ENCODE data around the gene HACL1.
A peak's percentile ranks its signal among the peaks of the same experiment; 100 is the strongest.
"Not testable (repeated sequence)": the region's sequence is repeated elsewhere in the genome, so short reads cannot be mapped to it uniquely, and the experiment has no call there.

HACL1 gene

DNA sequence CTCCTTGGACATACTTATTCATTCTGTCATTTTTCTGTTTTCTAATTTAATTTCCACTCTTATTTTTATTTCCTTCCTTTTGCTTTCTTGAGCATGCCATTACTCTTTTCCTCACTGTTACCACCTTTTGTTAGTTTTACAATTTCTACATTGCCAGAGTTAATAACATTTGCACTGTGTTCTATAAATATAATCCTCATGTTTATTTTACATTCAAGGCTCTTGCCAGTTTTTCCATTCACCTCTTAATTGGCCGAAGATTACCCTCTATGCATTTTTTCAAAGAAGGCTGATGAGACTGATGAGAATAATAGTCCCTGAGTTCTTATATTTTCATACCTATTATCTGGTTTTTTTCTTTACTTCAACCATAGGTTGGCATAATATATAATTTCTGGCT lies 10.6 kb upstream of the HACL1 start:
- TF ChIP-seq, protein P1, sequence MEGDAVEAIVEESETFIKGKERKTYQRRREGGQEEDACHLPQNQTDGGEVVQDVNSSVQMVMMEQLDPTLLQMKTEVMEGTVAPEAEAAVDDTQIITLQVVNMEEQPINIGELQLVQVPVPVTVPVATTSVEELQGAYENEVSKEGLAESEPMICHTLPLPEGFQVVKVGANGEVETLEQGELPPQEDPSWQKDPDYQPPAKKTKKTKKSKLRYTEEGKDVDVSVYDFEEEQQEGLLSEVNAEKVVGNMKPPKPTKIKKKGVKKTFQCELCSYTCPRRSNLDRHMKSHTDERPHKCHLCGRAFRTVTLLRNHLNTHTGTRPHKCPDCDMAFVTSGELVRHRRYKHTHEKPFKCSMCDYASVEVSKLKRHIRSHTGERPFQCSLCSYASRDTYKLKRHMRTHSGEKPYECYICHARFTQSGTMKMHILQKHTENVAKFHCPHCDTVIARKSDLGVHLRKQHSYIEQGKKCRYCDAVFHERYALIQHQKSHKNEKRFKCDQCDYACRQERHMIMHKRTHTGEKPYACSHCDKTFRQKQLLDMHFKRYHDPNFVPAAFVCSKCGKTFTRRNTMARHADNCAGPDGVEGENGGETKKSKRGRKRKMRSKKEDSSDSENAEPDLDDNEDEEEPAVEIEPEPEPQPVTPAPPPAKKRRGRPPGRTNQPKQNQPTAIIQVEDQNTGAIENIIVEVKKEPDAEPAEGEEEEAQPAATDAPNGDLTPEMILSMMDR (IDR thresholded peaks at IDR 0.05; ENCODE audit: low read depth, low read length), result no peak
- no peak overlapping the region for H3K4me3 ChIP-seq (ENCODE audit: low read depth, low read length)
- in situ Hi-C loops (cut with HindIII; ENCODE audit: low sequenced_read_pairs), result no loop called here

DNA sequence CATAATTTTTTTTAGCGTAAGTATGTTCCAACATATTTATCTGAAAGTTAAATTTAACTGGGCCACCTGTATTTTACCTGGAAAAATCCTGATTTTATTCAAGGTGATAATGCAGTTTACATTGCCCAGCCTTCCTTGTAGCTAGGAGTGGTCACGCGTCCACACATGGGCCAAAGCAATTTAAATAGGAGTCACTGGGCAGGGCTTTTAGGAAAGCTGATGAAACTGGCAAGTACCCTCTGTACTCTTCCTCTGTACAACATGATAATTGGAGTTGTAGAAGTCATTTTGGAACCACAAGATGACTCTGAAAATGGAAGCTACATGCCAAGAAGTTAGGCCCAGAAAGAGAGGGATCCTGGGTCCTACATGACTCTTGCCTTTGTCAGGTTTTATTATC lies 9.6 kb upstream of the HACL1 start:
- DNase-seq (ENCODE audit: low read depth, low spot score), result no peak
- in situ Hi-C loops (cut with HindIII; ENCODE audit: low sequenced_read_pairs), result no loop called here
- TF ChIP-seq, protein P1 (IDR thresholded peaks at IDR 0.05; ENCODE audit: low read depth, low read length), result no peak
- no peak overlapping the region for H3K4me3 ChIP-seq (ENCODE audit: low read depth, low read length)

More for the DNA sequence above, 10.6 kb upstream of the HACL1 start:
- DNase-seq (ENCODE audit: low read depth, low spot score), result no peak

DNA sequence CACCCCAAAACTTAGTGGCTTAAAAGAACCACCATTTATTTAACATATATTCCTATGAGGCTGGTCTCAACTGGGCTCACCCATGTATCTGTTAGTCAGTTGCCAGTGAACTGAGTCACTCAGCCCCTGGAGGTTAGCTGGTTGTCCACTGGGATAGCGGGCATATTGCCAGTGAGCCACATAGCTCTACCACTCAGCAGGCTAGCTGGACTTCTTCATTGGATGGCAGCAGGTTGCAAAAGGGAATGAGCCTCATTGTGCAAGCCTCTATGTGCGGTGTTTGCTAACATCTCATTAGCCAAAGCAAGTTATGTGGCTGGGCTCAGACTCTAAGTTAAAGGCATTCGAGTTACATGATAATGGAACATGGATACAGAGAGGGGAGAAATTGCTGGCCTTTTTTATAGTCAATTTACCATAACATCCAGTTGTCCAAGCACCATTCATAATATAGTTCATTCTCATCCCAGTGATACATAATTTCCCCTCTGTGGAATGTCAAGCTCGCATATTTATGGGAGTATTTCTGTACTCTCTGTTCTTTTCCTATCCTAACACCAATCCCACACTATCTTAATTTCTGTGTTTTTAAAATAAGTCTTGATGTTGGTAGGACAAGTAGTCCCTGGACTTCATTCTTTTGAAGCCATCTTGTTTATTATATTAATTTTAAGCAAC lies 8.9 kb upstream of the HACL1 start:
- H3K4me3 ChIP-seq (ENCODE audit: low read depth, low read length), result no peak overlapping the region
- TF ChIP-seq, protein P1 (IDR thresholded peaks at IDR 0.05; ENCODE audit: low read depth, low read length), result no peak
- in situ Hi-C loops (cut with HindIII; ENCODE audit: low sequenced_read_pairs), result no loop called here
- peak; percentile 73 for DNase-seq (ENCODE audit: low read depth, low spot score)

DNA sequence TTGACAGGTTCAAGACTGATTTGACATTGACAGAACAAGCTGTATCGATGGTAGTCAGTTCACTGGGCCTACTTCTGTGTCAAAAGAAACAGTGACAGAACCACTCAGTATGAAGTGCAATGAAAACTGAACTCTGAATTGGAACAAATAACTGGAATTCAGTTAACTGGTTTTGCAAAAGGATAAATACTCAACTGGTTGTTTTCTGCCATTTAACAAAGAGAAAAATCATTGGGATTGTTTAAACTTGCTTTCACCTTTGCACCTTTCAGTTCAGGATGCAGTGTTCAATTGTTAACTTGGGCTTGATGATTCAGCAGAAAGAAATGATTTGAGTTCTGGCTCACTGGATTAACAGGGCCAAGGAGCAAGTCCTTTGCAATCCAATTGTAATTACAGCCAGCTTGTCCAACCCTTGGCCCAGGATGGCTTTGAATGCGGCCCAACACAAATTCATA lies 5.1 kb upstream of the HACL1 start:
- H3K4me3 ChIP-seq (ENCODE audit: low read depth, low read length), result no peak overlapping the region
- TF ChIP-seq, protein P1 (IDR thresholded peaks at IDR 0.05; ENCODE audit: low read depth, low read length), result no peak
- in situ Hi-C loops (cut with HindIII; ENCODE audit: low sequenced_read_pairs), result no loop called here
- DNase-seq (ENCODE audit: low read depth, low spot score), result no peak

DNA sequence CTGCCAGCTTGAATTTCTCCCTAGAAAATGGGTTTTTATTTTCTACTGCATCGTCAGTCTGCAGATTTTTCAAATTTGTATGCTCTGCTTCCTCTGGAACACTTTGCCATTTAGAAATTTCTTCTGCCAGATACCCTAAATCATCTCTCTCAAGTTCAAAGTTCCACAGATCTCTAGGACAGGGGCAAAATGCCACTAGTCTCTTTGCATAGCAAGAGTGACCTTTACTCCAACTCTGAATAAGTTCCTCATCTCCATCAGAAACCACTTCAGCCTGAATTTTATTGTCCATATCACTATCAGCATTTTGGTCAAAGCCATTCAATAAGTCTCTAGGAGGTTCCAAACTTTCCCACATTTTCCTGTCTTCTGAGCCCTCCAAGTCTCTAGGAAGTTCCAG lies 3.2 kb upstream of the HACL1 start:
- in situ Hi-C loops (cut with HindIII; ENCODE audit: low sequenced_read_pairs); DNase-seq (ENCODE audit: low read depth, low spot score); H3K4me3 ChIP-seq (ENCODE audit: low read depth, low read length): not testable (repeated sequence)

DNA sequence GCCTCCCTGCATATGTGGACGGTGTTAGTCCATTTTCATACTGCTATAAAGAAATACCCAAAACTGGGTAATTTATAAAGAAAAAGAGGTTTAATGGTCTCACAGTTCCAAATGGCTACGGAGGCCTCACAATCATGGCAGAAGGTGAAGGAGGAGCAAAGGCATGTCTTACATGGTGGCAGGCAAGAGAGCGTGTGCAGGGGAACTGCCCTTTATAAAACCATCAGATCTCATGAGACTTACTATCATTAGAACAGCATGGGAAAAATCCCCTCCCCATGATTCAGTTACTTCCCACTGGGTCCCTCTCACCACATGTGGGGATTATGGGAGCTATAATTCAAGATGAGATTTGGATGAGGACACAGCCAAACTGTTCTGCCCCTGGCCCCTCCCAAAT lies 1.4 kb upstream of the HACL1 start:
- in situ Hi-C loops (cut with HindIII; ENCODE audit: low sequenced_read_pairs); DNase-seq (ENCODE audit: low read depth, low spot score): not testable (repeated sequence)
- H3K4me3 ChIP-seq (ENCODE audit: low read depth, low read length), result peak overlapping the region; percentile 84

DNA sequence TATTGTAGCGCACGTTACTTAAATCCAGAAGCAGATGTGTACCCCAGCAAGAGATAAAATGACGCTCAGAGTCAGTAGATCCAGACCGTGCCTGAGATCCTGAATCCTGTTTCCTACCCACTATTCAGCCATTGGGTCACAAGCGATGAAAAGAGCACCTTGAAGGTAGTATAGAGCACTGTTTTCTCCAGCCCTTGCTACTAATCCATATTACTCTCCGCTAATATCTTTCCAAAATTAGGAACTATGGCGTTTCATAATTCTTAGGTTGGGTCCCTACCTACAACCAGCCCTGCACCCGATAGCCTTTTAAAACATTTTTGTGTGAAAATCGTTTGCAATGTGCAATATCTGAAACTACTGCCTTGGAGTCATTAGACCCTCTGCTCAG lies 772 bp upstream of the HACL1 start:
- TF ChIP-seq, protein P1 (IDR thresholded peaks at IDR 0.05; ENCODE audit: low read depth, low read length), result no peak
- H3K4me3 ChIP-seq (ENCODE audit: low read depth, low read length), result peak overlapping the region; percentile 84
- in situ Hi-C loops (cut with HindIII; ENCODE audit: low sequenced_read_pairs), result no loop called here
- no peak for DNase-seq (ENCODE audit: low read depth, low spot score)

DNA sequence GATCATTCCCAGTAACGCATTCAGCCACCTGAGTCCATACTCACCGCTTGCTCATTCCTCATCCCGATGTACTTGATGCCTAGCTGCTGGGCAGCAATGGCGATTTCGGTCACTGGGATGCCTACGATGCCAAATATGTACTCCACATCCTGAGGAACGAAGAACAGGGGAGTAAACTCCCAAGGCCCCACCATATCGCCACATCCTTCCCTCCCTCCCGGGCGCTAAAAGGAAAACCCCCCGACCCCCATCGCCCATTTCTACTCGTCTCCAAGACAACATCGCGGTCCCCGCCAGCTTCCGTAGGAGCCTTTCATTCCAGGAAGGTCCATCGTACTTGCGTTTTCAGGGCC lies 347 bp downstream of the HACL1 start:
- TF ChIP-seq, protein P1 (IDR thresholded peaks at IDR 0.05; ENCODE audit: low read depth, low read length), result no peak
- in situ Hi-C loops (cut with HindIII; ENCODE audit: low sequenced_read_pairs), result no loop called here
- no peak for DNase-seq (ENCODE audit: low read depth, low spot score)
- H3K4me3 ChIP-seq (ENCODE audit: low read depth, low read length), result peak overlapping the region; percentile 84

All from astrocyte of the spinal cord (primary cell).